Progenitor cell of endocrine pancreas (in vitro differentiated cells): ENCODE data around the gene OR6C68. TPM values are rescaled to one million over a fixed set of nuclear protein-coding genes. Genes with fewer than 3 reads are reported as not detected.

Source experiments
- DNase-seq: peaks from one replicate; pipeline ENCODE4 v3.0.0; 2021; ENCODE audit warnings: low spot score; ENCODE audit not compliant: unreplicated experiment
- H3K27ac Mint-ChIP-seq: 2 replicates; pipeline ENCODE4 v1.8.0; 2021; ENCODE audit warnings: mild to moderate bottlenecking, moderate library complexity, mixed read lengths
- H3K27me3 Mint-ChIP-seq: 2 replicates; pipeline ENCODE4 v1.8.0; 2021; ENCODE audit warnings: mixed read lengths
- H3K36me3 Mint-ChIP-seq: 2 replicates; pipeline ENCODE4 v1.8.0; 2022; ENCODE audit warnings: mixed read lengths; ENCODE audit not compliant: insufficient read depth
- H3K4me1 Mint-ChIP-seq: 2 replicates; pipeline ENCODE4 v1.8.0; 2021; ENCODE audit warnings: low read depth, mixed read lengths
- H3K4me3 Mint-ChIP-seq: 2 replicates; pipeline ENCODE4 v1.8.0; 2021; ENCODE audit warnings: low read depth, mild to moderate bottlenecking, moderate library complexity, mixed read lengths
- H3K9me3 Mint-ChIP-seq: 2 replicates; pipeline ENCODE4 v1.8.0; 2021; ENCODE audit warnings: low read depth, mixed read lengths
- total RNA-seq: library from RNA; stranded (reverse); gene quantifications from 2 replicates; pipeline ENCODE4 v1.2.1, GENCODE V29; 2021
- TF ChIP-seq, protein P1 (sequence below): fragments of 200-600 bp; sonication (generic); IDR thresholded peaks from one replicate; pipeline ENCODE4 v1.5.0; 2021; ENCODE audit warnings: antibody characterized with exemption, mild to moderate bottlenecking; ENCODE audit not compliant: unreplicated experiment

Gene OR6C68
- total RNA-seq, 1 donor from 2014 or later, result not detected

DNA sequence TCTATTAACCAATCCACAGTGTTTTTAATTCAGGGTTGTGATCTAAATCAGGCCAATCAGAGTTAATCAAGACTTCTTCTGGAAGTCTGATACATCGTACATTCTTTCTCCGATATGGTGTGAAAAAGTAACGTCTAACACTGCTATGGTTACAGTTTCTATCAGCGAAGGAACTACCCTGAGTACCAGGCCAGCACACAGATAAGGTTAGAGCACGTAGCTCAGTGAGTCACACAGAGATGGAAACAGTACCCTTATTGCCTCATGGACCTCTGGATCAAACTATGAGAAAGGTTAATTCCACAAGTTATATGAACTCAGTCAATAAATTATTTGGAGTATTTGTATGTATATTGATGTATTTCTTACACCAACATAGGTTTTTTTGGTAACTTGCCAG lies 3.3 kb downstream of the OR6C68 start:
- Mint-ChIP-seq H3K4me1 (peaks cover 36% of the 10 kb centered on the region), H3K4me3 (no peak overlapping the region), H3K9me3 (no peaks in the 10 kb centered on the region), H3K27me3 (no peaks in the 10 kb centered on the region), H3K27ac (no peak overlapping the region), H3K36me3 (no peaks in the 10 kb centered on the region)
- no peak for DNase-seq
- TF ChIP-seq, protein P1, sequence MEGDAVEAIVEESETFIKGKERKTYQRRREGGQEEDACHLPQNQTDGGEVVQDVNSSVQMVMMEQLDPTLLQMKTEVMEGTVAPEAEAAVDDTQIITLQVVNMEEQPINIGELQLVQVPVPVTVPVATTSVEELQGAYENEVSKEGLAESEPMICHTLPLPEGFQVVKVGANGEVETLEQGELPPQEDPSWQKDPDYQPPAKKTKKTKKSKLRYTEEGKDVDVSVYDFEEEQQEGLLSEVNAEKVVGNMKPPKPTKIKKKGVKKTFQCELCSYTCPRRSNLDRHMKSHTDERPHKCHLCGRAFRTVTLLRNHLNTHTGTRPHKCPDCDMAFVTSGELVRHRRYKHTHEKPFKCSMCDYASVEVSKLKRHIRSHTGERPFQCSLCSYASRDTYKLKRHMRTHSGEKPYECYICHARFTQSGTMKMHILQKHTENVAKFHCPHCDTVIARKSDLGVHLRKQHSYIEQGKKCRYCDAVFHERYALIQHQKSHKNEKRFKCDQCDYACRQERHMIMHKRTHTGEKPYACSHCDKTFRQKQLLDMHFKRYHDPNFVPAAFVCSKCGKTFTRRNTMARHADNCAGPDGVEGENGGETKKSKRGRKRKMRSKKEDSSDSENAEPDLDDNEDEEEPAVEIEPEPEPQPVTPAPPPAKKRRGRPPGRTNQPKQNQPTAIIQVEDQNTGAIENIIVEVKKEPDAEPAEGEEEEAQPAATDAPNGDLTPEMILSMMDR, result no peak

DNA sequence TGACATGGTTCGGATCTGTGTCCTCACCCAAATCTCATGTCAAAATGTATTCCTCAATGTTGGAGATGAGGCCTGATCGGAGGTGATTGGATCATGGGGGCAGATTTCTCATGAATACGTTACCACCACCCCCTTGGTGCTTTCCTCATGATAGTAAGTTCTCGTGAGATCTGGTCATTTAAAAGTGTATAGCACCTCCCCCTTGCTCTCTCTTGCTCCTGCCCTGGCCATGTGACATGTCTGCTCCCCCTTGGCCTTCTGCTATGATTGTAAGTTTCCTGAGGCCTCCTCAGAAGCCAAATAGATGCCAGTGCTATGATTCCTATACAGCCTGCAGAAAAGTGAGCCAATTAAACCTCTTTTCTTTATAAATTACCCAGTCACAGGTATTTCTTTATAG lies 7.1 kb downstream of the OR6C68 start:
- no peak for DNase-seq
- H3K9me3 Mint-ChIP-seq, result no peaks in the 10 kb centered on the region
- no peak overlapping the region for H3K4me3 Mint-ChIP-seq
- TF ChIP-seq, protein P1, result no peak
- H3K27ac Mint-ChIP-seq, result peak overlapping the region; percentile 90
- H3K27me3 Mint-ChIP-seq, result no peaks in the 10 kb centered on the region
- H3K4me1 Mint-ChIP-seq, result peaks cover 45% of the 10 kb centered on the region
- no peaks in the 10 kb centered on the region for H3K36me3 Mint-ChIP-seq

DNA sequence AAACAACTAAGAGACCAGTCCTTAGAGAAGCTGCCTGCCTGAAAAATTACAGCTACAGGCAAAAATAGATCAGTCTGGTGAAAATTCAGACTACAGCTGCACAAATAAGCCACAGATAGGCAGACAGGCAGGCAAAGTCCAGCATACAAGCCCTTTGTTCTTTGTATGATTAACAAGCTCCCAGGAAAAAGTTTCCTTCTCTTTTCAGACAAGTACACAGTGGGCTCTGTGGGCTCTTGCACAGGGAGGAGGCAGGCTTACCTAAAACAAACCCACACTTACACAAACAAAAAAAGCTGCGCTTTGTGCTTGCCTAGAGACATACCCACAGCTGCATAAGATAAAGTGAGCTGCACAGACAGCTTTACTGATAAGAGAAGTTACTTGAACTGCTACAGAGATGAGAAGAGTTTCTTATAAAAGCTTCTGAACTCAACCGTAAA lies 7.7 kb downstream of the OR6C68 start:
- Mint-ChIP-seq H3K4me1 (peaks cover 45% of the 10 kb centered on the region), H3K27ac (peak overlapping the region; percentile 90), H3K27me3 (no peaks in the 10 kb centered on the region), H3K36me3 (no peaks in the 10 kb centered on the region), H3K4me3 (peak overlapping the region; percentile 29), H3K9me3 (no peaks in the 10 kb centered on the region)
- no peak for DNase-seq
- TF ChIP-seq, protein P1, result no peak

DNA sequence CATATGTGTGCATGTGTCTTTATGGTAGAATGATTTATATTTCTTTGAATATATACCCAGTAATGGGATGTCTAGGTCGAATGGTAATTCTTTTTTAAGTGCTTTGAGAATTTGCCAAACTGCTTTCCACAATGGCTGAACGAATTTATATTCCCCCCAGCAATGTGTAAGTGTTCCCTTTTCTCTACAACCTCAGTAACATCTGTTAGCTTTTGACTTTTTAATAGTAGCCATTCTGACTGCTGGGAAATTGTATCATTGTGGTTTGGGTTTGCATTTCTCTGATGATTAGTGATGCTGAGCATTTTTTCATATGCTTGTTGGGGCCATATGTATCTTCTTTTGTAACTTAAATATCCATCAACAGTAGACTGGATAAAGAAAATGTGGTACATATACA lies 9.4 kb downstream of the OR6C68 start:
- H3K27ac Mint-ChIP-seq, result no peak overlapping the region
- H3K27me3 Mint-ChIP-seq, result no peaks in the 10 kb centered on the region
- H3K4me1 Mint-ChIP-seq, result peaks cover 39% of the 10 kb centered on the region
- H3K36me3 Mint-ChIP-seq, result no peaks in the 10 kb centered on the region
- H3K4me3 Mint-ChIP-seq, result no peak overlapping the region
- no peaks in the 10 kb centered on the region for H3K9me3 Mint-ChIP-seq
- no peak for DNase-seq
- TF ChIP-seq, protein P1, result no peak

DNA sequence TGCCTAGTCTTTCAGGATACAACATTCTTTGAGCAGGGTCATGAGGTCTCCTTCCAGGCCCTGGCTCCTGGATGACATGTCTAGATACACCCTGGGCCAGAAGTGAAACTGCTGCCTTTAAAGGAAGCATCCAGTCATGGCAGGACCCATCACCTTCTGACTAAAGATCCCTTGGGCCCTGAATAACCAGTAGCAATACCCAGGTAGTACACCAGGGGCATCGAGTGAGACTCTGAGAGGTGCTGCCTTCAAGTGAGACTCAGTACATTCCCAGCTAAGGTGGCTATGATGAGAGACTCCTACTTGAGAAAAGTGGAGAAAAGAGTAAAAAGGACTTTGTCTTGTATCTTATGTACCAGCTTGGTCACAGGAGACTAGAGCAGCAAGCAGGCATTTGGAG lies 23.5 kb downstream of the OR6C68 start:
- Mint-ChIP-seq H3K27ac (no peak overlapping the region), H3K36me3 (peaks cover 2% of the 10 kb centered on the region)
- DNase-seq, result no peak

More for the DNA sequence above, 23.5 kb downstream of the OR6C68 start:
- TF ChIP-seq, protein P1, result no peak
- no peak overlapping the region for H3K4me3 Mint-ChIP-seq
- H3K4me1 Mint-ChIP-seq, result no peaks in the 10 kb centered on the region
- no peaks in the 10 kb centered on the region for H3K27me3 Mint-ChIP-seq
- peaks cover 18% of the 10 kb centered on the region for H3K9me3 Mint-ChIP-seq
